G401 (cell line): ENCODE measurements around the gene ANK2. TPM values are rescaled to one million over a fixed set of nuclear protein-coding genes. Genes with fewer than 3 reads are reported as not detected.
A peak's percentile ranks its signal among the peaks of the same experiment; 100 is the strongest.

Experiments
- DNase-seq: peaks from one replicate; pipeline ENCODE4 v3.0.0-alpha.2; 2015; ENCODE audit warnings: low spot score
- in situ Hi-C: cut with HindIII; loops from 2 replicates; pipeline ENCODE4 v1.10.0; 2016; ENCODE audit warnings: low sequenced_read_pairs, mixed read lengths
- total RNA-seq: library from RNA; depleted of rRNA; stranded (reverse); fragments of >200 nt; shearing (Covaris generic); gene quantifications from 2 replicates; pipeline ENCODE4 v1.2.3, GENCODE V29; 2014

The ANK2 gene
- total RNA-seq, 1 experiment from 2014 or later, result 7.2 TPM

- in situ Hi-C loops, result no loop called here
- DNase-seq, result no peak
Observed at GRCh38 chr4:113404841-113405240, 355.4 kb downstream of the ANK2 start.

DNA sequence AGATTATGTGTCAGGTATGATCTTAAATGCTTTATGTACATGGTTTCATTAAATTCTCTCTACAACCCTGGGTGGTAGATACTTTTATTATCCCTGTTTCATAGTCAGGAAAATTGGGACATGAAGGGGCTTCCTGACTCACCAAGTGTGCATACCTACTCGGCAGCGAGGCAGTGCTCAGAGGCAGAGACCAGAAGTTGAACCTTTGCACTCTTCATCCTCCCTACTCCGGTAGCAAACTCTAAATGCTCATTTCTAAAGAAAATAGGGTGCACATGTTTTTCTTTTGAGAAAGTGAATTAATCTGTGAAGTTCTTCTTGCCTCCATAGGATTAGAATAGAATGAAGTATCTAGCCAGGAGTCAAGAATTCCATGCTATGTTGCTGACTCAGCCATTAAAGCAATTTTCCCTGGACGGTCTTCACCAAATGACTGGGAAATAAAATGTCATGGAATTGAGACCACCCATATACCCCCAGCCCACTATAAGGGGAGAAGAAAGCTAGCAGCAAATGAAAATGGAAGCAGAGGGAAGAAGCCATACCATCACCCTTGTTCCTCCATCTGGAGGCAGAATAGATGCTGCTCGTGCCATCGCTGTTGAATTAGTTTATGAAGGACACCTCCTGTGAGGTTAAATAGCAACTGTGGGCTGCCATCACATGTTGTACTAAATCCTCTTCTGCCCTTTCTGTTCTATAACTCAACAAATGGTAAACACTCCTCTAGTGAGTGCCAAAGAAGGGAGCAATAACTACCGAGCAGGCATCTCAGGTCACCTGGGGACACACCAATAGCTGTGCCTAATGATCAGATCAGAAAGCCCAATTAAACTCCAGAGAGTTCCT, 356.6 kb downstream of the ANK2 start:
- in situ Hi-C loops, result no loop called here
- DNase-seq, result no peak

GRCh38 chr4:113406723-113407016, 357.2 kb downstream of the ANK2 start:
- peak; percentile 69 for DNase-seq
- in situ Hi-C loops, result no loop called here

DNA sequence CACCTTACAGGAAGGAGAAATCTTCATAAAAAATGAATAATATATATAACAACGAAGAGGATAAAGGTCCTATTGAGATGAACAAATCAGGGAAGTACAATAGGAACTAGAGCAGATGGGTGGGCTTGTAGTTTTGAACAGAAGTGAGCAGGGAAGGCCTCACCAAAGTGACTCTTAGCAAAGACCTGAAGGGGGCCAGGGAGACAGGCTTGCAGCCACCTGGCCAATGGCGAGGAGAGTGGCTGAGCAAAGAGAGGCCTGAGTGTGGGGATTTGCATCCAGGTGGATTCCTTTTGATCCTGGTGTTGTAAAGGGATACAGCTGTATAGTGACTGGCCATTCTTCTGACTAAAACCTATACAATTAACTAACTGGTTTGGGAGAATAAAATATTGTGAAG, 358.0 kb downstream of the ANK2 start:
- in situ Hi-C loops, result no loop called here
- no peak for DNase-seq

DNA sequence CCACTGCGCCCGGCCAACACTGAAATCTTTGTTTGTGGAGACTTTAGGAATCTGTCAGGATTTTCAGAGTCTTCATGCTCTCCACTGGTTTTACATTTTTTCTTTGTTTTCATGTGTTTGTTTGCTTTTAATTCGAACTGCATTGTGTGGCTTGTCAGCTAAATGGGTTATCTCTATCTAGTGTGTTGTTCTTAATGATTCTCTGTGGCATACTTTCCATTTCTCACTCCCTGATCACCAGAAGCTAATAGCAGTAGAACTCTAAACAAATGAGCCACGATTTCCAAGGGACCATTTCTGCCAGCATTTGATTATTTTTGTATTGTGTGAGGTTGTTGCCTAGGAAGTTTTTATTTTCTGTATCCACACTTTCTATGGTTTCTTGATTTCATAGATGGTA, 359.7 kb downstream of the ANK2 start:
- in situ Hi-C loops, result no loop called here
- no peak for DNase-seq

GRCh38 chr4:113410686-113411085, 361.2 kb downstream of the ANK2 start:
- DNase-seq, result no peak
- in situ Hi-C loops, result no loop called here

GRCh38 chr4:113411496-113411938, 362.1 kb downstream of the ANK2 start:
- in situ Hi-C loops, result no loop called here
- no peak for DNase-seq

DNA sequence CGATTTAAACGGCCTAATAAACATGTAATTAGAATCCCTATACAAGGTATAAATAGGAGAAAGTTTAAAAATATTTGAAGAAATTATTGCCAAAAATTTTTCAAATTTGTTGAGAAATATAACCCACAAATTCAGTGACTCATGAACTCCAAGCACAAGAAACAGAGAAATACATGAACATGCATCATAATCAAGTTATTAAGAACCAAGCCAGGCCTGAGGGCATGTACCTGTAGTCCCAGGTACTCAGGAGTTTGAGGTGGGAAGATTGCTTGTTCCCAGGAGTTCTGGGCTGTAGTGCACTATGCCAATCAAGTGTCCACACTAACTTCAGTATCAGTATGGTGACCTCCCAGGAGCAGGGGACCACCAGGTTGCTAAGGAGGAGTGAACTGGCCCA, 370.2 kb downstream of the ANK2 start:
- DNase-seq, result no peak

DNA sequence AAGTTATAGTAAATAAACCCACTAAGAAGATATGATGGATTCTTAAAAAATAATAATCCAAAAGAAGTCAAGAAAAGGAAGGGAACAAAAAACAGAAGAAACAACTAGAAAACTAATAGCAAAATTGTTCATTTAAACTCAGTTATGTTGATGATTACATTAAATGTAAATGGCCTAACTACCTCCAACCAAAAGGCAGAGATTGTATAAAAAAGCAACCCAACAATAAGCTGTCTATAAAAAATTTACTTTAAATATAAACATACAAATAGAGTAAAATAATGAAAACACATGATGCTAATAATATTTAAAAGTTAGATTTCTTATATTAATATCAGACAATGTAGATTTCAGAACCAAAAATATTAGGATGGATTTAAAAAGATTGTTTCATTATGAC, 371.5 kb downstream of the ANK2 start:
- in situ Hi-C loops, result no loop called here
- no peak for DNase-seq

More for the DNA sequence above, 370.2 kb downstream of the ANK2 start:
- in situ Hi-C loops, result no loop called here

DNA sequence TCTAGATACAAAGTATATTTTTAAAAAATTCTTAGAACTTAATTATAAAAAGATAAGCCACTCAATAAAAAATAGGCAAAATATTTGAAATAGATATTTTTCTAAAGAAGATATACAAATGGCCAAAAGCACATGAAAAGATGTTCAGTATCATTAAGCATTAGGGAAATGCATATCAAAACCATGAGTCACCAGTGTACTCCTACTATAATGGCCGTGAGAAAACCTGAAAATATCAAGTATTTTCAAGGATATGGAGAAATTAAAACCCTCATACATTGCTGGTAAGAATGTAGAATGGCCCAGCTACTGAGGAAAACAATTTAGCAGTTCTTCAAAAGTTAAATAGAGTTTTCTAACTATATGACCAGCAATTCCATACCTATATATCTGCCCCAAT, 374.2 kb downstream of the ANK2 start:
- DNase-seq, result no peak
- in situ Hi-C loops, result no loop called here

- in situ Hi-C loops, result no loop called here
- DNase-seq, result no peak
Observed at GRCh38 chr4:113433116-113433515, 383.7 kb downstream of the ANK2 start.
